GM23248 (cell line): ENCODE data around the gene ZNF581. TPM values are rescaled to one million over a fixed set of nuclear protein-coding genes. Genes with fewer than 3 reads are reported as not detected.

Experiments used
- DNase-seq: peaks from one replicate; pipeline ENCODE4 v3.0.0-alpha.2; 2015
- H2AFZ ChIP-seq: fragments of 200-600 bp; sonication (generic); 2 replicates; pipeline ENCODE4 v1.6.1; 2016; ENCODE audit warnings: antibody characterized with exemption
- H3F3A ChIP-seq: fragments of 200-600 bp; sonication (generic); 2 replicates; pipeline ENCODE4 v1.6.1; 2016; ENCODE audit warnings: mild to moderate bottlenecking, antibody characterized with exemption, mixed run types; ENCODE audit not compliant: insufficient read depth
- H3K27ac ChIP-seq: fragments of 200-600 bp; sonication (generic); 2 replicates; pipeline ENCODE4 v1.5.1; 2016; ENCODE audit warnings: mild to moderate bottlenecking
- H3K27me3 ChIP-seq: fragments of 200-600 bp; sonication (generic); replicated peaks from 2 replicates; pipeline ENCODE4 v1.6.1; 2016; ENCODE audit warnings: mild to moderate bottlenecking; ENCODE audit not compliant: insufficient read depth
- H3K36me3 ChIP-seq: fragments of 200-600 bp; sonication (generic); 2 replicates; pipeline ENCODE4 v1.6.1; 2016; ENCODE audit warnings: low read depth, mild to moderate bottlenecking
- H3K4me1 ChIP-seq: fragments of 200-600 bp; sonication (generic); 2 replicates; pipeline ENCODE4 v1.6.1; 2016; ENCODE audit warnings: mild to moderate bottlenecking; ENCODE audit not compliant: insufficient read depth
- H3K4me2 ChIP-seq: fragments of 200-600 bp; sonication (generic); one replicate; pipeline ENCODE4 v1.6.1; 2016; ENCODE audit warnings: mild to moderate bottlenecking; ENCODE audit not compliant: unreplicated experiment
- H3K4me3 ChIP-seq: fragments of 200-600 bp; sonication (generic); 2 replicates; pipeline ENCODE4 v1.5.1; 2016; ENCODE audit warnings: mild to moderate bottlenecking
- H3K79me2 ChIP-seq: fragments of 200-600 bp; sonication (generic); 2 replicates; pipeline ENCODE4 v1.6.1; 2016; ENCODE audit warnings: mild to moderate bottlenecking; ENCODE audit not compliant: insufficient read depth
- H3K9ac ChIP-seq: fragments of 200-600 bp; sonication (generic); 2 replicates; pipeline ENCODE4 v1.6.1; 2016; ENCODE audit warnings: mild to moderate bottlenecking
- H3K9me2 ChIP-seq: fragments of 200-600 bp; sonication (generic); 2 replicates; pipeline ENCODE4 v1.6.1; 2016; ENCODE audit warnings: mixed run types, mild to moderate bottlenecking, moderate library complexity; ENCODE audit not compliant: insufficient read depth
- H3K9me3 ChIP-seq: fragments of 200-600 bp; sonication (generic); one replicate; pipeline ENCODE4 v1.6.1; 2017; ENCODE audit warnings: low read depth
- H4K20me1 ChIP-seq: fragments of 200-600 bp; sonication (generic); 2 replicates; pipeline ENCODE4 v1.6.0; 2016; ENCODE audit not compliant: insufficient read depth
- EZH2 ChIP-seq: fragments of 200-600 bp; sonication (generic); IDR thresholded peaks from 2 replicates; pipeline ENCODE4 v1.6.1; 2018; ENCODE audit warnings: antibody characterized with exemption, mild to moderate bottlenecking; ENCODE audit not compliant: insufficient read depth, poor library complexity, severe bottlenecking
- EZH2phosphoT487 ChIP-seq: fragments of 200-600 bp; sonication (generic); IDR thresholded peaks from 2 replicates; pipeline ENCODE4 v1.6.1; 2018; ENCODE audit warnings: antibody characterized with exemption, moderate library complexity, mild to moderate bottlenecking, low read depth; ENCODE audit not compliant: insufficient read depth
- WGBS, 2 experiments: methylation state at CpG; one replicate each; pipeline ENCODE4 v1.1.6; 2015 to 2017; ENCODE audit warnings: low lambda C conversion rate in 2 of 2, low coverage in 1 of 2; ENCODE audit errors: missing lambda C conversion rate in 2 of 2; 5-methylcytosine and 5-hydroxymethylcytosine counted together
- in situ Hi-C: fragments of 300-500 bp; cut with MboI; formaldehyde crosslinking; loops from 2 replicates; pipeline ENCODE4 v1.15.0; 2020
- polyA plus RNA-seq: library from polyadenylated mRNA; unstranded; fragments of >200 nt; fragmentation: Nextera tagmentation; extraction: Ambion mirVana; gene quantifications from 2 replicates; pipeline ENCODE4 v1.2.1, GENCODE V29; 2016
- total RNA-seq: library from RNA; depleted of rRNA; stranded (reverse); fragments of >200 nt; shearing (Covaris generic); gene quantifications from 2 replicates; pipeline ENCODE4 v1.2.3, GENCODE V29; 2014

The ZNF581 gene
- total and polyA plus RNA-seq, 2 experiments from 2014 or later = 12.1 to 17.6 TPM

DNA sequence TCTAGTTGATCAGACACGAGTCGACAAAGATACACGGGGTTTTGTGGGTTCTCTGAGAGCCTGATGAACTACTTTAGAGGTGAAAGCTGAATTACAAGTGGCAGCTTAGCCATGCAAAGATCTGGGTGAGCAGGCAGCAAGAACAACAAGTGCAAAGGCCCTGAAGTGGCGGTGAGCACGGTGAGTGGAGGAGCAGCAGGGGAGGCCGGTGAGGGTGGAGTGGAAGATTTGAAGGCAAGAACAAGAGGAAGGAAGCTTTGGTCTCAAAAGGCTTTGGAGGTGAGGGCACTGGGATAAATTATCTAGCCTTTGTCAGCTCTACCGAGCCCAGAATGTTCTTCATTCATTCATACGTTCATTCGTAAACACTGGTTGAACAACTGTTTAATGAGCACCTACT is 36.6 kb upstream of the ZNF581 start:
- H3K27ac ChIP-seq = peak overlapping the region; percentile 80
- in situ Hi-C loops = no loop called here
- TF ChIP-seq EZH2phosphoT487 = no peak
- TF ChIP-seq EZH2 = no peak
- no peak for DNase-seq
- H4K20me1 ChIP-seq = peaks cover 4% of the 10 kb centered on the region; the same call in 1 of the 2 replicates
- peaks cover 57% of the 10 kb centered on the region for H3K79me2 ChIP-seq
- H3K9me2 ChIP-seq = no peaks in the 10 kb centered on the region
- H3K36me3 ChIP-seq = peaks cover 17% of the 10 kb centered on the region; the same call in 1 of the 2 replicates
- H3K4me2 ChIP-seq = peak overlapping the region; percentile 93
- no peaks in the 10 kb centered on the region for H3K9me3 ChIP-seq
- peak overlapping the region; percentile 88 for H3K4me3 ChIP-seq
- 61 to 65% methylated on average over 9 of the region's 9 CpGs for WGBS, 2 experiments
- H2AFZ ChIP-seq = no peak overlapping the region
- no peaks in the 10 kb centered on the region for H3K27me3 ChIP-seq
- H3F3A ChIP-seq = peaks cover 11% of the 10 kb centered on the region
- H3K9ac ChIP-seq = peak overlapping the region; percentile 91
- peaks cover 11% of the 10 kb centered on the region for H3K4me1 ChIP-seq

GRCh38 chr19:55609326-55609725 is 34.1 kb upstream of the ZNF581 start:
- no peak overlapping the region for H3K27ac ChIP-seq
- in situ Hi-C loops = no loop called here
- peaks cover 69% of the 10 kb centered on the region for H3K79me2 ChIP-seq
- H3K9me2 ChIP-seq = no peaks in the 10 kb centered on the region
- peaks cover 4% of the 10 kb centered on the region; the same call in 1 of the 2 replicates for H4K20me1 ChIP-seq
- no peak overlapping the region for H2AFZ ChIP-seq
- WGBS, 2 experiments = 97 to 99% methylated on average over 5 of the region's 5 CpGs
- peaks cover 17% of the 10 kb centered on the region; the same call in 1 of the 2 replicates for H3K36me3 ChIP-seq
- H3K4me1 ChIP-seq = peaks cover 10% of the 10 kb centered on the region
- DNase-seq = no peak
- no peak for TF ChIP-seq EZH2
- TF ChIP-seq EZH2phosphoT487 = no peak
- H3K9ac ChIP-seq = no peak overlapping the region
- H3K4me3 ChIP-seq = no peak overlapping the region
- no peaks in the 10 kb centered on the region for H3K27me3 ChIP-seq
- H3K9me3 ChIP-seq = no peaks in the 10 kb centered on the region
- no peak overlapping the region for H3K4me2 ChIP-seq
- H3F3A ChIP-seq = peaks cover 6% of the 10 kb centered on the region

DNA sequence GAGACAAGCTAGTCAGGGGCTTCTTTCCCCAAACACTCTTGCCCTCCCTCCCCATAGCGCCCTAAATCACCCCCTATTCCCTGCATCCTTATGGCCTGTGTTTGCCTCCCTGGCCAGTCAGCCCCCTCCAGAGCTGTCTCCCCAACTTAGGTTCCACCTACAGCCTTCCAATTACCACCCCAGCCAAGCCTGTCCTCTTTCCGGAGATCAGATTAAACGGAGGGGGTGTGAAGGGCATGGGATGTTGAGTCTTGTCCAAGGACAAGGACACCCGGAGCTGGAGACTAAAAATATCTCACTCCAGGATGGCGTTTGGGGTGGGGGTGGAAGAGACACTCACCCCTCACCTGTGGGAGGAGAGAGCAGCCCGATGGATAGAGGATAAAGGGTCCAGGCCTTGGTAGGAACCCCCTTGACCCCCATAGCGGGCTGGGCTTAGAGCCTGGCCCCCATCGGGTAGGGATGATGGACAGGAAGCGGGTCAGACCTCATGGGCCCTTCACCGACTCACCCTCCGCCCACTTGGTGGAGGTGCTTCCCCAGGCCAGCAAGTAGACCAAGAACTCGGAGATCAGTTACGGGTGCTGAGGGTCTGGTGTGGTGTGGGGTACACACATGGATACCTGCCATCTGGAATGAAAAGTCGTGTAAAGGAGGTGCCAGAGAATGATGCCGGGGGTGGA is 32.0 kb upstream of the ZNF581 start:
- H3F3A ChIP-seq = no peaks in the 10 kb centered on the region
- no peak overlapping the region for H3K4me3 ChIP-seq
- no peaks in the 10 kb centered on the region for H3K9me2 ChIP-seq
- no peak for TF ChIP-seq EZH2phosphoT487
- TF ChIP-seq EZH2 = no peak
- WGBS, 2 experiments = 76 to 81% methylated on average over 15 of the region's 15 CpGs
- H3K9ac ChIP-seq = no peak overlapping the region
- H2AFZ ChIP-seq = no peak overlapping the region
- peaks cover 17% of the 10 kb centered on the region; the same call in 1 of the 2 replicates for H3K36me3 ChIP-seq
- H3K27ac ChIP-seq = no peak overlapping the region
- no peaks in the 10 kb centered on the region for H3K9me3 ChIP-seq
- H3K4me1 ChIP-seq = peaks cover 4% of the 10 kb centered on the region; the same call in 1 of the 2 replicates
- peaks cover 67% of the 10 kb centered on the region for H3K79me2 ChIP-seq
- H4K20me1 ChIP-seq = peaks cover 4% of the 10 kb centered on the region; the same call in 1 of the 2 replicates
- H3K27me3 ChIP-seq = no peaks in the 10 kb centered on the region
- H3K4me2 ChIP-seq = no peak overlapping the region
- no peak for DNase-seq
- in situ Hi-C loops = no loop called here

- H3K79me2 ChIP-seq = peaks cover 60% of the 10 kb centered on the region
- TF ChIP-seq EZH2 = no peak
- TF ChIP-seq EZH2phosphoT487 = no peak
- DNase-seq = no peak
- 88 to 95% methylated on average over 3 of the region's 3 CpGs for WGBS, 2 experiments
- no peaks in the 10 kb centered on the region for H3K9me3 ChIP-seq
- H2AFZ ChIP-seq = no peak overlapping the region
- H3K36me3 ChIP-seq = peaks cover 17% of the 10 kb centered on the region; the same call in 1 of the 2 replicates
- no peaks in the 10 kb centered on the region; the same call in 1 of the 2 replicates for H4K20me1 ChIP-seq
- no peaks in the 10 kb centered on the region for H3K27me3 ChIP-seq
- H3K4me3 ChIP-seq = no peak overlapping the region
- no peaks in the 10 kb centered on the region for H3F3A ChIP-seq
- H3K27ac ChIP-seq = no peak overlapping the region
- no peak overlapping the region for H3K9ac ChIP-seq
- H3K4me1 ChIP-seq = no peaks in the 10 kb centered on the region
- in situ Hi-C loops = no loop called here
- H3K9me2 ChIP-seq = no peaks in the 10 kb centered on the region
- H3K4me2 ChIP-seq = no peak overlapping the region
Measured at GRCh38 chr19:55611983-55612645, 31.3 kb upstream of the ZNF581 start.
